HepG2 (cell line): ENCODE measurements around the gene ZNF74. TPM values are rescaled to one million over a fixed set of nuclear protein-coding genes. Genes with fewer than 3 reads are reported as not detected.

Experiments used
- ATAC-seq: fragments of 200-7000 bp; cut with Tn5 transposase; 3 replicates; pipeline ENCODE4 v1.9.1; 2020; ENCODE audit warnings: mild to moderate bottlenecking, moderate library complexity
- BruUV-seq: library from RNA; stranded (reverse); fragments of 400-500 nt; replicated peaks from 2 replicates; lab custom pipeline; 2021; lab: Mats Ljungman, UMichigan
- CTCF ChIA-PET: fragments of 300-600 bp; formaldehyde crosslinking; extraction: SDS; loops from one replicate; lab custom pipeline; 2021; ENCODE audit warnings: low total read pairs, inconsistent platforms, low intra/inter-chr PET ratio; lab: Yijun Ruan, JAX
- POLR2A ChIA-PET: fragments of 350-600 bp; sonication (Branson Sonifier 250); formaldehyde crosslinking; loops from one replicate; lab custom pipeline; 2020; ENCODE audit warnings: antibody characterized with exemption, inconsistent platforms; lab: Yijun Ruan, JAX
- DNase-seq: peaks from one replicate; pipeline ENCODE4 v3.0.0-alpha.2; 2015; ENCODE audit warnings: low spot score
- FAIRE-seq: peaks from 3 replicates; lab custom pipeline; 2011; peaks lifted over from hg19 to GRCh38; lab: Jason Lieb, UNC
- H2AFZ ChIP-seq: one replicate; pipeline ENCODE4 v1.6.1; 2011; ENCODE audit warnings: low read length, inconsistent platforms
- H3K27ac ChIP-seq: fragments of 300-600 bp; 3 replicates; pipeline ENCODE4 v1.8.0; 2011; ENCODE audit warnings: mixed run types, mild to moderate bottlenecking, mixed read lengths, low read length, inconsistent platforms; ENCODE audit not compliant: insufficient read depth; ENCODE audit errors: extremely low read length
- H3K27me3 ChIP-seq, 2 experiments: fragments of 200-600 bp in 1 of 2; 2 replicates in 1 of 2; 3 replicates in 1 of 2; pipeline versions ENCODE4 v1.6.0 to v1.8.0; 2011; ENCODE audit warnings: low read length in 2 of 2, mild to moderate bottlenecking in 2 of 2, moderate library complexity in 2 of 2, inconsistent platforms in 1 of 2; ENCODE audit not compliant: insufficient read depth in 2 of 2, control insufficient read depth in 1 of 2
- H3K36me3 ChIP-seq, 2 experiments: fragments of 200-600 bp in 1 of 2; replicated peaks in 1 of 2; 2 replicates in 1 of 2; 3 replicates in 1 of 2; pipeline versions ENCODE4 v1.5.1 to v1.8.0; 2011; ENCODE audit warnings: low read length in 2 of 2, inconsistent platforms in 1 of 2; ENCODE audit not compliant: insufficient read depth in 2 of 2, control insufficient read depth in 1 of 2
- H3K4me1 ChIP-seq: 2 replicates; pipeline ENCODE4 v1.5.1; 2012; ENCODE audit warnings: low read length, inconsistent platforms; ENCODE audit not compliant: insufficient read depth
- H3K4me2 ChIP-seq: 2 replicates; pipeline ENCODE4 v1.6.0; 2011; ENCODE audit warnings: low read depth, low read length, inconsistent platforms
- H3K4me3 ChIP-seq, 3 experiments: fragments of 200-600 bp in 1 of 3; sonication (generic), shearing (Covaris generic) in 1 of 3; replicated peaks in 1 of 3; 2 replicates each; pipeline ENCODE4 v1.5.1; 2011 to 2016; ENCODE audit warnings: low read length in 3 of 3, inconsistent platforms in 2 of 3, low read depth in 2 of 3, mild to moderate bottlenecking in 2 of 3, control low read depth in 1 of 3, mixed read lengths in 1 of 3; ENCODE audit not compliant: insufficient read depth in 1 of 3
- H3K79me2 ChIP-seq: one replicate; pipeline ENCODE4 v1.6.1; 2011; ENCODE audit warnings: low read length, inconsistent platforms; ENCODE audit not compliant: insufficient read depth
- H3K9ac ChIP-seq: 2 replicates; pipeline ENCODE4 v1.6.0; 2011; ENCODE audit warnings: mild to moderate bottlenecking, low read depth, low read length, inconsistent platforms; ENCODE audit not compliant: insufficient read depth
- H3K9me3 ChIP-seq: 2 replicates; pipeline ENCODE4 v1.5.1; 2012; ENCODE audit warnings: mild to moderate bottlenecking, low read length
- H4K20me1 ChIP-seq: 2 replicates; pipeline ENCODE4 v1.6.0; 2011; ENCODE audit warnings: inconsistent platforms, mild to moderate bottlenecking, low read length, moderate library complexity; ENCODE audit not compliant: insufficient read depth
- AHDC1 ChIP-seq: sonication (generic); formaldehyde crosslinking; IDR thresholded peaks from 2 replicates; pipeline ENCODE4 v1.5.1; 2020; ENCODE audit warnings: mild to moderate bottlenecking, missing genetic modification reagents, borderline replicate concordance
- NR2F6 ChIP-seq, 2 experiments: IDR thresholded peaks; 2 replicates each; pipeline ENCODE4 v1.6.1; 2016; ENCODE audit warnings: antibody characterized with exemption in 1 of 2, mild to moderate bottlenecking in 1 of 2
- SALL1 ChIP-seq: sonication (generic); formaldehyde crosslinking; IDR thresholded peaks from 2 replicates; pipeline ENCODE4 v1.8.0; 2022; ENCODE audit warnings: mild to moderate bottlenecking, missing genetic modification reagents
- ZBTB49 ChIP-seq: sonication (generic); formaldehyde crosslinking; IDR thresholded peaks from 2 replicates; pipeline ENCODE4 v1.4.0; 2020; ENCODE audit warnings: missing genetic modification reagents, borderline replicate concordance
- ZNF143 ChIP-seq: sonication (generic); formaldehyde crosslinking; IDR thresholded peaks from 2 replicates; pipeline ENCODE4 v1.4.0; 2020; ENCODE audit warnings: missing genetic modification reagents
- ZNF816 ChIP-seq: sonication (generic); formaldehyde crosslinking; IDR thresholded peaks from 2 replicates; pipeline ENCODE4 v1.8.0; 2022; ENCODE audit warnings: missing genetic modification reagents, mild to moderate bottlenecking, borderline replicate concordance
- WGBS: methylation state at CpG from one replicate; pipeline ENCODE4 v1.1.6; 2017; ENCODE audit warnings: low lambda C conversion rate; 5-methylcytosine and 5-hydroxymethylcytosine counted together
- in situ Hi-C: cut with HindIII; loops from 2 replicates; pipeline ENCODE4 v1.10.0; 2017; ENCODE audit warnings: low pct_unique_long_range_greater_than_20kb; ENCODE audit not compliant: extremely low pct_ligation_motif_present
- intact Hi-C: fragments of 100-400 bp; cut with micrococcal nuclease; formaldehyde crosslinking; loops from one replicate; pipeline ENCODE4 v1.10.0; 2022; ENCODE audit not compliant: unreplicated experiment
- polyA plus RNA-seq, 8 experiments: library from polyadenylated mRNA; depleted of rRNA in 3 of 8; stranded (reverse) in 7 of 8; unstranded in 1 of 8; fragments of >200 nt; fragmentation: Illumina TruSeq in 4 of 8; extraction: Trizol in 4 of 8; gene quantifications; 2 replicates each; pipeline versions ENCODE4 v1.2.1 to v1.2.3, GENCODE V29; 2011 to 2016; ENCODE audit warnings: low read depth in 4 of 8, missing spikeins in 1 of 8, mixed read lengths in 1 of 8; ENCODE audit not compliant: insufficient read depth in 1 of 8
- total RNA-seq, 5 experiments: library from RNA; depleted of rRNA; stranded (reverse); fragments of >200 nt; fragmentation: Illumina TruSeq; extraction: Trizol; gene quantifications; 2 replicates each; pipeline ENCODE4 v1.2.3, GENCODE V29; 2016; ENCODE audit warnings: low read depth in 1 of 5

The ZNF74 gene
- total and polyA plus RNA-seq, 2 of the 13 experiments (the other 11 are each of a cell fraction or from before 2014, with no cell fraction given): 6.3 to 9.1 TPM

- TF ChIP-seq ZBTB49 (CRISPR knock-in tag) (no peak), ZNF143 (CRISPR knock-in tag) (no peak), ZNF816 (no peak), NR2F6 (IDR thresholded peaks at IDR 0.05) (no peak), NR2F6 (CRISPR knock-in tag; IDR thresholded peaks at IDR 0.05) (peak; percentile 16; the same call in 1 of the 2 replicates)
Measured at GRCh38 chr22:20436768-20437612, 43.0 kb downstream of the ZNF74 start (continued).

GRCh38 chr22:20437613-20438426 is 43.9 kb downstream of the ZNF74 start, which contains the start of gene SCARF2:
SCARF2 (minus strand) TSS chr22:20437825; CDS start chr22:20437754, 71 bp downstream.
- Histone ChIP-seq H3K79me2 (peaks cover 20% of the 10 kb centered on the region), H3K27ac (peak within 1 kb of the TSS; percentile 24), H3K4me2 (peak within 1 kb of the TSS; percentile 100), H3K36me3 (peaks cover 0 to 3% of the 10 kb centered on the region in 2 experiments; a peak in 2 of 5 replicates), H2AFZ (no peak within 1 kb of the TSS), H3K9me3 (no peaks in the 10 kb centered on the region), H3K4me3 (peak within 1 kb of the TSS; percentile 77 to 91 (median 87)), H3K4me1 (peaks cover 54% of the 10 kb centered on the region), H3K27me3 (no peaks in the 10 kb centered on the region), H4K20me1 (peaks cover 15% of the 10 kb centered on the region), H3K9ac (peak within 1 kb of the TSS; percentile 74)
- no peak for FAIRE-seq
- TSS peak; percentile 50 for BruUV-seq
- no peak for DNase-seq
- ChIA-PET POLR2A (no interaction called here), CTCF (no interaction called here)
- intact Hi-C loops: no loop called here
- in situ Hi-C loops: no loop called here
- 53% methylated on average over 20 of the region's 95 CpGs for WGBS
- ATAC-seq: peak; percentile 40
- TF ChIP-seq SALL1 (0 out of 2 replicates have a peak, but pooled peaks have one; percentile 18), AHDC1 (CRISPR knock-in tag) (no peak)
